ENCODE data around the gene ASIC2.

Gene ASIC2

GRCh38 chr17:33202796-33203495 lies 90.1 kb downstream of the ASIC2 start:
- DNase-seq = no peak

DNA sequence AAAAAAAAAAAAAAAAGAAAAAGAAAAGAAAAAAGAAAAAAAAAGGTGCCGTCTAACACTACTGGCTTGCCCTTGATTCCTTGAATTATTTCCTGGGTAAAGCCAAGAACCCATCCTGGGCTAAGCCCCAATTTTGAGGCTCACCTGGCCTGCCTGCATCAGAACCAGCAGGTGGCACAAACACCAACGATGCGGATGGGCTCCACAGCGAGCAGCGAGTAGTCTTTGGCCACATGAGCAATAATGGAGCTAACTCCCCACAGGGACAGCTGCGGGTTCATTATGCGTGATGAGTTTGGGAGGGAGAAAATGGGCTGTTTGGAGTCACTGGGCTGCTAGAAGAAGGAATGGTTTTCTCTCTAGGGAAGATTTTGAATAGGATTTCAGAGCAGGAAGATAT lies 91.1 kb downstream of the ASIC2 start:
- no peak for DNase-seq

DNA sequence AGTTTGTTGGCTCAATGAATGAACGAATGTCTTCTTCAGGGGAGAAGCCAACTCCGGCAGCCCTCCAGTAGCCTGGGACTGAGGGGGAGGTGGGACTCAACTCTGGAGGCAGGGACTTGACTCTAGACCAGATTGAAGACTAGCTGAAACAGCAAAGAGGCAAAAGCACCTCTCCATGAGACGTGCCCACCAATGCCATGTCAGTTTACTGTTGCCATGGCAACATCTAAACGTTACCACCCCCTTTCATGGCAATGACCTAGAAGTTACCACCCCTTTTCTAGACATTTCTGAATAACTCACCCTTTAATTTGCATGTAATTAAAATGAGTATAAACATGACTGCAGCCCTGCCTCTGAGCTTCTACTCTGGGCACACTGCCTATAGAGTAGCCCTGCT lies 91.8 kb downstream of the ASIC2 start:
- no peak for DNase-seq

DNA sequence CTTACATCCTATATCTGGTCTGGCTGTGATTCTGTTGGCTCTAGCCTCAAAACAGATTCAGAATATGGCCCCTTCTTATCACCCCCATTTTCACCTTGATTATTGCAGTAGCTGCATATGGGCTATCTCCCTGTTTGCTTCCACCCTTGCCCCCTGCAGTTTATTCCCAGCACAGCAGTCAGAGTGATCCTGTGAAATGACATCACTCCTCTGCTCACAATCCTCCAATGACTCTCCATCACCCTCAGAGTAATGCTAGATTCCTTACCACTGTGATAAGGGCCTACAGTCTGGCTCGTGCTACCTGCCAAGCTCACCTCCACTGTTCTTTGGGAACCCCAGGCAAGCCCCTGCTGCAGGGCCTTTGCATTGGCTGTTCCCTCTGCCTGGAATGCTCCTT lies 92.5 kb downstream of the ASIC2 start:
- no peak for DNase-seq

- no peak for DNase-seq
Measured at GRCh38 chr17:33199571-33200510, 93.3 kb downstream of the ASIC2 start.

DNA sequence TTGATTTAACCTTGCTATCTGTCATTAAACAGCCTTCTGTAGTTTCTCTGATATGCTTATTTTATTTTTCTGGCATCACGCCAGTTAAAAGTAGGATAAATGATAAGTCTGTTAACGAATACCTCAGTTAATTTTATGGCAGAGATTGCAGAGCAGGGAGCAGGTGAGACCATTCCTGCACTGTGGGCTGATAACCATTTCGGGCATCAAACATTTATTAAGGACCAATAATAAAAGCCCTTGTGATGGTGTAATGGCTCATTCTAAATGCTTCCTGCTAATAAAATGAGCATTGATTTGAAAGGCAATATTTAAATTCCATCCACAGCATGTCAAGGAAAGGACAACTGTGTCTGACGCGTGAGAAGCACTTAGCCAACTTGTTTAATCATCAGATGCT lies 94.1 kb downstream of the ASIC2 start:
- no peak for DNase-seq

DNA sequence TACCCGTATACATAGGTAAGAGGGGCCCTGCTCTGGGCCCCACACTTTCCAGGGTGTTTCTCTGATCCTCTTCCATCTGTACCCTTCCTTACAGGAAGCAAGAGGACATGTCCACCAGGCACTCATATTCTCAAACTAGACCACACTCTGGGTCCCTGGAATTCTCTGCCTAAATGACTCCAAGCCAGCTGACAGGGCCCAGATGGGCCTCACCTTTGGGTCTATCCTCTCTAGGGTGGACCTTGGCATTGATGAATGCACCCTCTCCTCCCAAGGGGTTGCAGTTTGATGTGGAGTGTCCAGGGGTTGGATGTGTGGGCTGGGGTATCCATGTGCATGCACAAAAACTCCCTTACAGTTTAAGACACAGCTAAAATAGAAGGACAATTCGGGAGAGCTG lies 95.8 kb downstream of the ASIC2 start:
- DNase-seq = no peak

- no peak for DNase-seq
Measured at GRCh38 chr17:33196883-33197282, 96.2 kb downstream of the ASIC2 start.

- no peak for DNase-seq
Measured at GRCh38 chr17:33192951-33193911, 99.9 kb downstream of the ASIC2 start.

DNA sequence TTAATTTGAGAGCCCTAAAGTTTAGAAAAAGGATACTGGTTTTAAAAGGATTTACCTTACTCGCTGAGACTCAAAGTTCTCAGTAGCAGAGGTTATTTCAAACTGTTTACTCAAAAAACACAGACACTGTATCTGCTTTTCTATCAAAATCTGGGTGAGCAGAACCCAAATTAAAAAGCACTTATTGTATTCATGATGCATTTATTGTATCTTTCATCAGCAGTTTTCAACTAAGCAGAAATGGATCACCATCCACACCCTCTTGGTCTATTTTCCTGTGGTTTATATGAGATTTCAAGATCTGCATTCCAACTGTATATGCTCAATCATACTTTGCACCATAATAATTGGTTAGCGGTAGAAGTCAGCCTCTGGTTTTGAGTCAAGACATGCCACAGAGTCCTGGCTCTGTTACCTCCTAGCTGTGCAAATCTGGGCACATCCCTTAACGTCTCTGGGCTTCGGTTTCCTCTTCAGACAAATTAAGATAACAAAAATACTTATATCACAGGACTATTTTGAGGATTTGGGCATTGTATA lies 109.5 kb downstream of the ASIC2 start:
- DNase-seq = no peak

DNA sequence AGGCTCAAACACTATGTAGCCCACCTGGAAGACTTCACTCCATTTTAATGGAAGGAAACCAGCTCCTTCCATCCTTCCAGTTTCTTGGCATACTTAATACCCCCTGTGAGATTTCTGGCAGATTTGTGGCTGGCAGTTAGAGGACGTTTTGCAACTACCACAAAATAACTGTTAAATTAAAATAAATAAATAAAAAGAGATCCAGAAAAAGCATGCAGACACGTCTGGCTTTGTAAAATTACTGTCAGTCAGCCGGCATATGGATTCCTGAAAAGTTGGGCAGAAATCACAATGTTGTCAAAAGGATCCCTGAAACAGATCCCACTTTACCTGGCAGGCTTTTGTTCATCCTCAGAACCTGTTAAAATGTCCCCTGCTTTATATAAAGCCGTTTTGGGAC lies 113.9 kb downstream of the ASIC2 start:
- DNase-seq = no peak

DNA sequence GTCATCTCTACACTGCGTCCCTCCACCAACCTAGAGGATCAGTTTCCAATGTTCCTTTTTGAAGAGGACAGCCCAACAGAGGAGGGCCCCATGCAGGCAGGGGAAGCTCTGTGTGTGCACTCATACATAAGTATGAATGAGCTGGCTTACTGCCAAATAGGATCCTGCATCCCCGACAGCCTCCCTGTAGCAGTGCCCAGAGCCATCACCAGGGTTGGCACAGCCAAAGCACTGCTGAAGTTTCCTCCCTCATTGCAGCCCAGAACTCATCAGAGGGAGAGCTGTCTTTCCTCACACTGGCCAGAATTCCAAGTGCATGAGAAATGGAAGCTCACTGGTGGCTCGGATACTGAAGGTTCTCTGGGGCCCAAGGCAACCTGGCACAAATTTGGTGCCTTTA lies 114.4 kb downstream of the ASIC2 start:
- DNase-seq = no peak

DNA sequence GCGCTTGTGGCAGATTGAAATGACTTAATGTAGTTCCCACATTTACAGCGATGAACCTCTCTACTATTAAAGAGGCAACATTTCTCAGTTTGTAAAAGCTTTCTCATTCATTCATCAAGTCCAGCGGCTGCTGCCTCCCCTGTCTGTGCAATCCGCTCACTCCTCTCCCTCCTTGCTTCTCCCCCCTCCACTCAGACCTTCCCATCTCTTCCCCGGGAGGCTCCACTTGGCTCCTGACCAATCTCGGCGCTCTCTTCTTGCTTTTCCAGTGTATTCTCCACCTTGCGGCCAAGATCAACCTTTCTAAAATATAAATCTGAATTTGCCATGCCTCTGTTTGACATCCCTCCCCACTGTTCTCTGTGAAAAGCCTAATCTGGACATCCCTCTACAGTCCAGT lies 117.5 kb downstream of the ASIC2 start:
- DNase-seq = no peak

DNA sequence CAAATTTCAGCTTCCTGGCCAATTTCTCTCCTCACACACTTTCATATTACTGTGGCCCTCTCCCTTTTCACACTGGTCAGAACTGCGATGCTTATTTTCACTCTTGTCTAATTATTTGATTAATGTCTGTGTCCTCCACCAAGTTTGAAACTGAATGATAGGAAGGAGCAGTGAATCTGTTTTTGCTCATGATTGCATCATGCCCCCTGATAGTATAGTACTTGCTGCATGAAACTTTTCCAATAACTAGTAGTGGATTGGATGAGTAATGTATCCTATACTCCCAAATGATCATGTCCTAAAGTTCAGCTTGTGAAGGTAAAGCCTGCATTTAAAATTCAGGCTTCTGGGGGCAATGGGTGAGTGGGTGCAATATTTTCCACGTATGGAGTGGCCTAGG lies 121.2 kb downstream of the ASIC2 start:
- no peak for DNase-seq

DNA sequence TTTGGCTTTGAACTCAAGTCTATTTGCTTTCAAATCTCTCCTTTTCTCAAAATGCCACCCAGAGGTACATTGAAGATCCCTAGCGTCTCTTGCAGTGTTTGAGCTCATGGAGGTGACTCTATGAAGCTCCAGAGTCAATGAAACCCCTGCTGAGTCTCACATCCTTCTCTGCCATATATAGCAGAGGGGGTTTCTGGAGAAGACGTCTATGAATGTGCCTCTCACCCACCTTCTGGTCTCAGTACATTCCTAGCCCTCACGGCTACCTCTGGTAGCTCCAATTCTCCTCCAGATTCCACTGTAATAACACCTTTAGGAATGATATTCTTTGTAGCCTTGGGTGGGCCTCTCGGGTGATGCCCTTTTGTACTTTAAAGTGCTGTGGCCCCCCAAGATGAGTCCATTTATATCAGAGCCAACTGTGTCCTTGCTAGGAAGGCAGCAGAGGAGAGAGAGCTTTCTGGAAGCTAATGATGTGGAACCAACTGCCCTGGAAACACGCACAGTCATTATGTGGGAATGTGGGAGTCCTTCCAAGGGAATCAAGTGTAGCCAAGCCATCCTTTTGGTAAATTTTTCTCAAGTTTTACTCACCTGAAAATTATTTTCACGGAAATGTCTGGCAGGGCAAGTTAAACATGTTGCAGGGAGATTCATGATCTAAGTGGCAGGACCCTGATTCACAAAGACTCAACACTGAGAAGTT lies 123.4 kb downstream of the ASIC2 start:
- no peak for DNase-seq

DNA sequence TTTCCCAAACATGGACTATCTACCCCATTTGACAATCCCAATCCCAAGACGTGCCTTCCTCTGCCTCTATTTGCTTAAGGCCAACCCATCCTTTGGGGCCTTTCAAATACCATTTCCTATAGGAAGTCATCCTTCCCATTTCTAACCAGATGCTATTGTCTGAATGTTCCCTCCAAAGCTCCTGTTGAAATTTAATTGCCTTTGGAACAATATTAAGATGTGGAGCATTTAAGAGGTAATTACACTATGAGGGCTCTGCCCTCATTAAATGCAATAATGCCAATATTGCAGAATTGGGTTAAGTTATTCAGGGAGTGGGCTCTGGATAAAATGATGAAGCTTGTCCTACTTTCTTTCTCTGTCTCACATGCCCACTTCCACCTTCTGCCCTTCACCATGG lies 125.4 kb downstream of the ASIC2 start:
- no peak for DNase-seq

DNA sequence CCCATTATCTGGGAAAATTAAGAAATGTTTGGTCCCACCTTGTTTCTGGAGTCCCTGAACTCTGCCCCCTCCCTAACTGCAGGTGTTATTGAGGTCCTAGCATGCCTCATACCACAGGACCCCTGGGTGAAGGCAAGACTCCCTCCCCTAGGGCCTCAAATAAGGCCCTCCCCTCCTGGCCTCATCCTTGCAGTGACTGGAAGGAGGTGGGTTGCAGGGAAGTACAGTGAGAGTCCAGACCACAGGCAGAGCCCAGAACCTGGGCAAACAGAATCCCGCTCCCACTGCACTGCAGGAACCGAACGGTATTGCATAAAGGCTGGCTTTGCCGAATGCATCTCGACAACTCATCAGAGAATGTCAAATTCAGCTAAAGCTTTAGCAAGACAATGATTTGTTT lies 126.6 kb downstream of the ASIC2 start:
- DNase-seq = no peak

DNA sequence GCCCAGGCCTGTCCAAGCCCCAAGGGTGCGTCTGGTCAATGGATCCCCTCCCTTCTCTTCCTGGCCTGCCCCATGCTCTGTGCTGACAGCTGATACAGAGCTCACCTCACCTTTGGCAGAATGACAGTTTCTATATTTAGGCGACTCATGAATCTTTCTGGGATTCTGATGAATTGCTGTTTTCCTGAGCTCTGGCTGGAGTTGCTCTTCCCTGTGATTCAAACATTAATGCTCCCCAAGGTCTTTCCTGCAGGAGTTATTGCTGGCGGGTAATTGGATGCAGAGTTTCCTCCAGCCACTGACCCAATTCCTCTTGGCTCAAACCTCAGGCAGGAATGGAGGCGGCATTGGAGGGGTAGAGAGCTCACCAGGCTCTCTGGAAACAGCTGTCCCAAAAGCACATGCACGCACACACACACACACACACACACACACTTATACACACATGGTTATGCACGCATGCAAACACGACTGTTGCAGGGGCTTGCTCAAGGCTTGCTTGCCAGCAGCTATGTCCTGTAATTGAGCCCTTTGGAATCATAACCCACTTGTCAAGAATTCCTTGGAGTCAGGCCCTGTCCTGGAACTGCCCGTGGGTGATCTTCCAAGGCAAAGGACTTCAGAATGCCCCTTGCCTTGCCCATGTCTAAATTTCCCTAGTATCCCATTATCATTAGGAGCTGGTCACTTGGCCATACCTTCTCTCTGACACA lies 128.8 kb downstream of the ASIC2 start:
- DNase-seq = no peak

- DNase-seq = no peak
Measured at GRCh38 chr17:33163533-33164168, 129.4 kb downstream of the ASIC2 start.

DNA sequence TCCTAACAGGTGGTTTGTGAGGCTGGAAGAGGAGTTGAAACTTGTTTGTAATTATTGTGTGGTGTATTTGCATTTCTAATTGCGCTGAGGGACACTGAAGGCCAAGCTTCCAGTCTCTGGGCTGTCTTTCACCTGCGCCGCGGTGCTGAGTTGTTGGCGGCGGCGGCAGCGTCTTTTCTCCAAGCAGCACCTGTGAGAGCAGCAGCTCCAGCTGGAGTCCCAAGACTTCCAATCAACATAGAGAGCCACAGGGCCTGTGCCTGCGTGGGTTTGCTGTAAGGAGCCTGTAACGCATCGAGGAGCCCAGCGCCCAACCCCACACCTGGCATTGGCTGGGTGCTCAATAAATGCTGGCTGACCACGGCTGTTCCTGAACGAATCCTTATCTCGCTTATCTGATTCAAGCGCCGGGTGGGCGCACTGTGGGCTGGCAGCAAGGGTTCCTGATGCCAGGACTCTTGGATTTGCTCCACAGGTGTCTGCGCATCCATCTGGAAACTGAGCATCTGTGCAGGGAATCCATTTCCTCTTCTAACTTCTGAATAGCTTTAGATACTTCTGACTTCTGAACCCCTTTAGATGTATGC lies 138.1 kb downstream of the ASIC2 start:
- no peak for DNase-seq

DNA sequence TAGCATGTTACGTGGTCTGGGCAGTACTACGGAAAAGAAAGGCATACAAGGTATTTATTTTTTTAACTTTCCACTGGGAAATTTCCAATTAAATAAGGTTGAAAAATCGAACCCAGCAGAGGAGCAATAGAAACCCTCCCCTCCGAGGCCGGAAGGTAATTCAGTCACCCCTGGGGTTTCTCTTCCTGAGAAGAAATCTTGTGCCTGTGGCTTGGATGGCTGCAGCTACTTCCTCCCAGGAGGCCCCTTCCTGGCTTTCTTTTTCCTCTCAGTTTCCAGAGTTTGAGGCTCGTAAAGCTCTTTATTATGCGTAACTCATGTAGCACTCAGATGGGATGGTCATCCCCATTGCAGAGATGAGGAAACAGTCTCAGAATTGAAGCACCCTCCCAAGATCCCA lies 140.3 kb downstream of the ASIC2 start:
- DNase-seq = no peak

All from GOT3 (cell line).